Chondrocyte (in vitro differentiated cells): ENCODE data around the gene PNISR. TPM values are rescaled to one million over a fixed set of nuclear protein-coding genes. Genes with fewer than 3 reads are reported as not detected.
"Not testable (repeated sequence)": the region's sequence is repeated elsewhere in the genome, so short reads cannot be mapped to it uniquely, and the experiment has no call there.

Source experiments
- DNase-seq: peaks from one replicate; pipeline ENCODE4 v3.0.0; 2021; ENCODE audit warnings: mixed read lengths, low spot score
- H3K27ac Mint-ChIP-seq: one replicate; pipeline ENCODE4 v1.8.0; 2021; ENCODE audit warnings: mild to moderate bottlenecking, moderate library complexity, mixed read lengths; ENCODE audit not compliant: unreplicated experiment
- H3K27me3 Mint-ChIP-seq: 2 replicates; pipeline ENCODE4 v1.8.0; 2021; ENCODE audit warnings: low read depth, mixed read lengths
- H3K36me3 Mint-ChIP-seq: 2 replicates; pipeline ENCODE4 v1.8.0; 2021; ENCODE audit warnings: low read depth, mixed read lengths
- H3K4me1 Mint-ChIP-seq: 2 replicates; pipeline ENCODE4 v1.8.0; 2021; ENCODE audit warnings: low read depth, mild to moderate bottlenecking, mixed read lengths
- H3K4me3 Mint-ChIP-seq: one replicate; pipeline ENCODE4 v1.8.0; 2021; ENCODE audit warnings: mild to moderate bottlenecking, moderate library complexity, mixed read lengths; ENCODE audit not compliant: unreplicated experiment
- H3K9me3 Mint-ChIP-seq: 2 replicates; pipeline ENCODE4 v1.8.0; 2021; ENCODE audit warnings: low read depth, mixed read lengths
- long read RNA-seq: library from polyadenylated mRNA; stranded (forward); transcript quantifications from one replicate; pipeline ENCODE4 v2.0.0, GENCODE V29; 2021
- total RNA-seq: library from RNA; stranded (reverse); gene quantifications from 3 replicates; pipeline ENCODE4 v1.2.1, GENCODE V29; 2021
- TF ChIP-seq, protein P1 (sequence below): fragments of 200-600 bp; sonication (generic); IDR thresholded peaks from 2 replicates; pipeline ENCODE4 v1.5.0; 2021; ENCODE audit warnings: antibody characterized with exemption, mild to moderate bottlenecking, moderate library complexity

The PNISR gene, protein sequence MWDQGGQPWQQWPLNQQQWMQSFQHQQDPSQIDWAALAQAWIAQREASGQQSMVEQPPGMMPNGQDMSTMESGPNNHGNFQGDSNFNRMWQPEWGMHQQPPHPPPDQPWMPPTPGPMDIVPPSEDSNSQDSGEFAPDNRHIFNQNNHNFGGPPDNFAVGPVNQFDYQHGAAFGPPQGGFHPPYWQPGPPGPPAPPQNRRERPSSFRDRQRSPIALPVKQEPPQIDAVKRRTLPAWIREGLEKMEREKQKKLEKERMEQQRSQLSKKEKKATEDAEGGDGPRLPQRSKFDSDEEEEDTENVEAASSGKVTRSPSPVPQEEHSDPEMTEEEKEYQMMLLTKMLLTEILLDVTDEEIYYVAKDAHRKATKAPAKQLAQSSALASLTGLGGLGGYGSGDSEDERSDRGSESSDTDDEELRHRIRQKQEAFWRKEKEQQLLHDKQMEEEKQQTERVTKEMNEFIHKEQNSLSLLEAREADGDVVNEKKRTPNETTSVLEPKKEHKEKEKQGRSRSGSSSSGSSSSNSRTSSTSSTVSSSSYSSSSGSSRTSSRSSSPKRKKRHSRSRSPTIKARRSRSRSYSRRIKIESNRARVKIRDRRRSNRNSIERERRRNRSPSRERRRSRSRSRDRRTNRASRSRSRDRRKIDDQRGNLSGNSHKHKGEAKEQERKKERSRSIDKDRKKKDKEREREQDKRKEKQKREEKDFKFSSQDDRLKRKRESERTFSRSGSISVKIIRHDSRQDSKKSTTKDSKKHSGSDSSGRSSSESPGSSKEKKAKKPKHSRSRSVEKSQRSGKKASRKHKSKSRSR
- 49.3 to 69.5 TPM (median 53.5 TPM) in 3 replicates for total RNA-seq
- long read RNA-seq, full-length matches to known transcripts, result 27 of 92 reads
- long read RNA-seq, partial matches to known transcripts, result 1 of 92 reads
- long read RNA-seq, other reads (novel, unspliced or antisense), result 64 of 92 reads

DNA sequence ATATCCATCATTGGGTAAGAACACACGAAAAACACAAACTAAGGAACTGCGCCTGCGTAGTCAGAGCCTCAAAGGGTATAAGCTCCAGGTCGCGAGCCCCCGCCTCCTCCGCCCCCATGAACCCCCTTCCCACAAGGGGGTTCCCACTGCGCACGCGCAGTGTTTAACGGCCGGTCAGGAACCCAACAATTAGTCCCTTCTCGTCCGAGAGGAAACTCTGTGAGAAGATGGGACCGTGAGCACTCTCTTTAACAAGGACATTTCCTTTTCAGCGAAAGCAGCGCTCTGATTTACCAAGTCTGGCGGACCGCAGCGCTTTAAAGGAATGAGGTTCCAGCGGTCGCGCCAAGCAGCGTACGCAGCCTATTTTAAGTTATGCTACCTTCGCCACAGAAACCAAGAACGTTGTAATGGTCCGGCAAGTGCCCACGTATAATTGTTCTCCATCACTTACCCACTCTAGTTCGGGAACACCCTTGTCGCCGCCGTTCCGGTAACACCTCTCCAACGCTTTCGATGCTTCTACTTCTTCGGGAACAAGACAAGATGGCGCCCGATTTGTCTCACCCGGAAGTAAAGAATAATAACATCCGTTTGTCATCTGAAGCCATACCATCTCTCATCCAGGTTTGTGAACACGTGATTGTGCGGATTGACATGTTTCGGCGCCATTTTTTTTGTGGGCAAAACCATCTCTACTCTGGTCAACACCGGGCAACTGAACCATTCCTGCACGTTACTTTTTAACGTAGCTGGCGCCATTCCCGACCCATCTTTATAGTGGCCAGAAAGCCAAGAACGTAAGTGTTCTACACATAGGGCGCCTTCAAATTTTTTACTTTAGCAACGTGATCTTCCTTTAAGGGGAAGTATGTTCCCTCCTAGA lies at the start of gene PNISR:
Gene PNISR, minus strand, starts transcription at position 548 of the 886 bp plus-strand sequence. CDS start 10,649 bp downstream, outside the sequence.
- Mint-ChIP-seq H3K4me3 (peak within 1 kb of the TSS; percentile 84), H3K4me1 (peaks cover 55% of the 10 kb centered on the region), H3K36me3 (no peaks in the 10 kb centered on the region), H3K27me3 (no peaks in the 10 kb centered on the region), H3K27ac (peak within 1 kb of the TSS; percentile 99), H3K9me3 (no peaks in the 10 kb centered on the region)
- TF ChIP-seq, protein P1, sequence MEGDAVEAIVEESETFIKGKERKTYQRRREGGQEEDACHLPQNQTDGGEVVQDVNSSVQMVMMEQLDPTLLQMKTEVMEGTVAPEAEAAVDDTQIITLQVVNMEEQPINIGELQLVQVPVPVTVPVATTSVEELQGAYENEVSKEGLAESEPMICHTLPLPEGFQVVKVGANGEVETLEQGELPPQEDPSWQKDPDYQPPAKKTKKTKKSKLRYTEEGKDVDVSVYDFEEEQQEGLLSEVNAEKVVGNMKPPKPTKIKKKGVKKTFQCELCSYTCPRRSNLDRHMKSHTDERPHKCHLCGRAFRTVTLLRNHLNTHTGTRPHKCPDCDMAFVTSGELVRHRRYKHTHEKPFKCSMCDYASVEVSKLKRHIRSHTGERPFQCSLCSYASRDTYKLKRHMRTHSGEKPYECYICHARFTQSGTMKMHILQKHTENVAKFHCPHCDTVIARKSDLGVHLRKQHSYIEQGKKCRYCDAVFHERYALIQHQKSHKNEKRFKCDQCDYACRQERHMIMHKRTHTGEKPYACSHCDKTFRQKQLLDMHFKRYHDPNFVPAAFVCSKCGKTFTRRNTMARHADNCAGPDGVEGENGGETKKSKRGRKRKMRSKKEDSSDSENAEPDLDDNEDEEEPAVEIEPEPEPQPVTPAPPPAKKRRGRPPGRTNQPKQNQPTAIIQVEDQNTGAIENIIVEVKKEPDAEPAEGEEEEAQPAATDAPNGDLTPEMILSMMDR, result no peak
- no peak for DNase-seq

DNA sequence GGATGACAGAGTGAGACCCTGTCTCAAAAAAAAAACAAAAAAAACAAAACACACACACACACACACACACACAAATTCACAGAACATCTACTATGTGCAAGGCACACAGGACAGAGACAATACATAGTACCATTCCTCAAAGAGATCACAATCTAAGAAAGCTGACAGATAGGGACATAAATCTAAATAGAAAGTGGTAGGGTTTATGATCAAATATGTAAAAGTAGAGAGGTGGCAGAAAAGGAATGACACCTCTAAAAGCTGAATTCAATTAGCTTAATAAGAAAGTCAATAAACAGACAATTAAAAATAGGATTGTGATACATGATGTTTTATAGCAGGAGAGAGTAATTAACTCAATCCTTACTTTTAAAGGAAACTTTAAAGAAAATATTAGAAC lies 48.6 kb upstream of the PNISR start:
- Mint-ChIP-seq H3K9me3 (no peaks in the 10 kb centered on the region), H3K4me1 (no peaks in the 10 kb centered on the region), H3K27me3 (no peaks in the 10 kb centered on the region), H3K4me3 (no peak overlapping the region), H3K36me3 (peaks cover 11% of the 10 kb centered on the region), H3K27ac (no peak overlapping the region)
- no peak for DNase-seq
- TF ChIP-seq, protein P1, result no peak

DNA sequence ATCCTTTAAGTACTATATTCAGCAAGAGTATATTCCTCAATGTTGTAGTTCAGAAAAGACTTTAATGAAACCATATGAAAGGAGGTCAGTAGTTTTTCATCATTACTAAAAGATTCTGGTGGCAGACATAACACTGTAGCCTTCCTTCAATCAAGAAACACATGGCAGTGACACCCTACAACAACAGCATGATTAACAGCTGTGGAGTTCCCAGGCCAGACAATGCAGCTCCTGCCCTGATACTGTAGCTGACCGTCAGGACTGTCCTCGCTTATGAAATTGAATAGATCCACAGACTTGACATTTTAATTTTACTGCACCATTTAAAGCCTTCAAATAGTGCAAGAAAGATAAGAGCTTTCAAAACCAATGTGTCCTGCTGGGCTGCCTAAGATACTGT lies 46.5 kb upstream of the PNISR start:
- no peak for DNase-seq
- Mint-ChIP-seq H3K9me3 (no peaks in the 10 kb centered on the region), H3K27ac (no peak overlapping the region), H3K36me3 (peaks cover 9% of the 10 kb centered on the region), H3K4me3 (no peak overlapping the region), H3K4me1 (no peaks in the 10 kb centered on the region), H3K27me3 (no peaks in the 10 kb centered on the region)
- TF ChIP-seq, protein P1, result no peak

DNA sequence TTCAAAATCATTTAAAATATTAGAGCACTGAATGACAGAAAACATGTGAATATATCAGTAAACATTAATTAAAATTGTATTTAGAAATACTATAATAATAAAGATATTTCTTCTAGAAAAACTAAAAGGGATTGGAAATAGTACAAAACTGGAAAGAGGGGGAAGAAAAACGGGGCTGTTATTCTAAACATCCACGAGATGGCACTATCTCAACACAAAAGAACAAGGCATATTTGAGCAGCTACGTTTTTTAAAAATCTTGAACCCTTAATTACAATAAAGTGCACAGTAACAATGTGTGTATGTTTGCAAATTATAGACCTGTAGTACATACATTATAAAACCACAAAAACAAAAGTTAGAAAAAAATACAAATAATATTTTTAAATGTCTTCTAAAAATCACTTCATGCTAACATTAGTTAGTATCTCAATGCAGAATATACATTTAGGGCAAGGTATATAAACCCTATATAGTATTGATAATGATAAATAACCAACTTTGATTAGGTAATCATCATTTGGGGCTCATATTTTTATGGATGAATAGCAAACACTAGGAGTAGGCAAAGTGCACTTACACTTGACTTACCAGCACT lies 42.5 kb upstream of the PNISR start:
- H3K27ac Mint-ChIP-seq, result no peak overlapping the region
- H3K9me3 Mint-ChIP-seq, result no peaks in the 10 kb centered on the region
- TF ChIP-seq, protein P1, result peak; percentile 96
- H3K36me3 Mint-ChIP-seq, result peaks cover 3% of the 10 kb centered on the region
- DNase-seq, result no peak
- H3K4me1 Mint-ChIP-seq, result no peaks in the 10 kb centered on the region
- no peak overlapping the region for H3K4me3 Mint-ChIP-seq
- no peaks in the 10 kb centered on the region for H3K27me3 Mint-ChIP-seq

DNA sequence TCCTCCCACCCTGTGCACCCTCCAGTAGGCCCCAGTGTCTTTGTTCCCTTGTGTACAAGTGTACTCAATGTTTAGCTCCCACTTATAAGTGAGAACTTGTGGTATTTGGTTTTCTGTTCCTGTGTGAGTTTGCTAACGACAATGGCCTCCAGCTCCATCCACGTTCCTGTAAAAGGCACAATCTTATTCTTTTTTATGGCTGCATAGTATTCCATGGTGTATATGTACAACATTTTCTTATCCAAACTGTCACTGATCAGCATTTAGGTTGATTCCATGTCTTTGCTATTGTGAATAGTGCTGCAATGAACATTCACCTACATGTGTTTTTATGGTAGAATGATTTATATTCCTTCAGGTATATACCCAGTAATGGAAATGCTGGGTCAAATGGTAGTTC lies 34.0 kb upstream of the PNISR start:
- H3K4me3 Mint-ChIP-seq, DNase-seq, H3K27ac Mint-ChIP-seq, H3K27me3 Mint-ChIP-seq, H3K4me1 Mint-ChIP-seq: not testable (repeated sequence)
- Mint-ChIP-seq H3K9me3 (peaks cover 13% of the 10 kb centered on the region), H3K36me3 (peaks cover 20% of the 10 kb centered on the region)
